OCI-M2 (cell line): ENCODE measurements around the gene SSTR1.
"Not testable (repeated sequence)": the region's sequence is repeated elsewhere in the genome, so short reads cannot be mapped to it uniquely, and the experiment has no call there.

ENCODE experiments used
- DNase-seq: peaks from one replicate; lab custom pipeline; 2025; ENCODE audit not compliant: unreplicated experiment; lab: John Stamatoyannopoulos, UW

The SSTR1 gene, protein sequence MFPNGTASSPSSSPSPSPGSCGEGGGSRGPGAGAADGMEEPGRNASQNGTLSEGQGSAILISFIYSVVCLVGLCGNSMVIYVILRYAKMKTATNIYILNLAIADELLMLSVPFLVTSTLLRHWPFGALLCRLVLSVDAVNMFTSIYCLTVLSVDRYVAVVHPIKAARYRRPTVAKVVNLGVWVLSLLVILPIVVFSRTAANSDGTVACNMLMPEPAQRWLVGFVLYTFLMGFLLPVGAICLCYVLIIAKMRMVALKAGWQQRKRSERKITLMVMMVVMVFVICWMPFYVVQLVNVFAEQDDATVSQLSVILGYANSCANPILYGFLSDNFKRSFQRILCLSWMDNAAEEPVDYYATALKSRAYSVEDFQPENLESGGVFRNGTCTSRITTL

GRCh38 chr14:38207736-38208617, at the start of gene SSTR1:
SSTR1 (plus strand) TSS chr14:38207904; CDS start chr14:38209390, 1,486 bp downstream.
- DNase-seq = no peak

- DNase-seq = no peak
Observed at GRCh38 chr14:38158468-38158867, 49.2 kb upstream of the SSTR1 start.

GRCh38 chr14:38168416-38168815, 39.3 kb upstream of the SSTR1 start:
- no peak for DNase-seq

DNA sequence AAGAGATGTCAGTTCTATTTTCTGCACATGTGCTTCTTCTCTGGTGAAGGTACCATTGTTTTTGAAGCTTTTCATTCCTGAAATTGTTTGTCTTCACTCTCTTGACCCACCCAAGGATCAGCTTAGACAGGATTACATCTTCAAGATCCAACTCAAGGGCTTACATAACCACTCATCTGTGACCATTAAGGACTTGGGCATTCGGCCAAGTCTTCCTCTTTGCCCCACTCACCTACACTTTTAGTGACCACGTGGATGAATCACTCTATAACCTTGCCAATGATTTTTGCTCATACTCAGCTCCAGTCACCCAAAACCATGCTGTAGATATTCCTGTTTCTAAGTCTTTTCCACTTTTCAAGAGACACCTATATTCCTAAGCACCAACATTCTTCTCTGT, 36.5 kb upstream of the SSTR1 start:
- DNase-seq = no peak

GRCh38 chr14:38174711-38175110, 33.0 kb upstream of the SSTR1 start:
- DNase-seq = no peak

DNA sequence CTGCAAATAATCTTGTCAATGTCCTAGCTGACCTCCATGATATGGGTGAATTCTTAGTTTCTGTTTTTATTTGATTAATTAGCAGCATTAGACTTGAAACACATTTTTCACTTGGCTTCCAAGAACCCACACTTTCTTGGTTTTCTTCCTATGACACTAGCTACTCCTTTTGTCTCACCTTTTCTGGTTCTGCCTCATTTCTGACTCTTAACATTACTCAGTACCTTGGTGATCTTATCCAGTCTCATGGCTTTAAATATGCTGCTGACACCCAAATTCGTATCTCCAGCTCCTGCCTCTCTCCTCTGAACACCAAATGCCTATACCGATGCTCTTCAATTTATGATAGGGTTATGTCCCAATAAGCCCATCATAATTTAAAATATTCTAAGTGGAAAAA, 32.0 kb upstream of the SSTR1 start:
- DNase-seq = no peak

- DNase-seq = no peak
Observed at GRCh38 chr14:38176379-38176778, 31.3 kb upstream of the SSTR1 start.

GRCh38 chr14:38184132-38184531, 23.6 kb upstream of the SSTR1 start:
- no peak for DNase-seq

GRCh38 chr14:38185671-38186070, 22.0 kb upstream of the SSTR1 start:
- no peak for DNase-seq

GRCh38 chr14:38186216-38186615, 21.5 kb upstream of the SSTR1 start:
- no peak for DNase-seq

- DNase-seq = no peak
Observed at GRCh38 chr14:38187528-38187927, 20.2 kb upstream of the SSTR1 start.

DNA sequence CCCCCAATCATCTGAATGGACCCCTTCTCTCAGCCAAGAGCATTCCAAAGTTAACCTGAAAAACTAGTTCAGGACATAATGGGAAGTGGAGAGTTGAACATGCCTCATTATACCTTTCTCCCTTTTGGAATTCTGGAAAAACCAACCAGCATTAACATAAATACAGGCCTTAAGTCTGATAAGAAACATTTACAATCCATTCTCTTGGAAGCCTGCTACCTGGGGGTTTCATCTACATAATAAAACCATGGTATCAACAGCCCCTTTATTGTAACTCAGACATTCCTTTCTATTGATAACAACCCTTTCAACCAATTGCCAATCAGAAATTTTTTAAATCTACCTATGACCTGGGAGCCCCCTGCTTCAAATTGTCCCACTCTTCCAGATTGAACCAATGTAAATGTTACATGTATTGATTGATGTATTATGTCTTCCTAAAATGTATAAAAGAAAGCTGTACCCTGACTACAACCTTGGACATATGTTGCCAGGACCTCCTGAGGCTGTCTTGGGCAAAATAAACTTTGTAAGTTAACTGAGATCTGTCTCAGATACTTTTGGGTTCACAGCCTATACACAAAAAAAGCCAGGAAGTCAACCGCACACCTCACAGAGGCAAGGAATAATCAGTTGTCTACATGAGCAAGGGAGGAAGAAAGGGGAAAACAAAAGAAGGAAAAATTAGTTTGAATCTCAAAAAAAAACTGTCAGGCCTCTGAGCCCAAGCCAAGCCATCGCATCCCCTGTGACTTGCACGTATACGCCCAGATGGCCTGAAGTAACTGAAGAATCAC, 17.6 kb upstream of the SSTR1 start:
- no peak for DNase-seq

- DNase-seq = not testable (repeated sequence)
Observed at GRCh38 chr14:38190846-38191245, 16.9 kb upstream of the SSTR1 start.

DNA sequence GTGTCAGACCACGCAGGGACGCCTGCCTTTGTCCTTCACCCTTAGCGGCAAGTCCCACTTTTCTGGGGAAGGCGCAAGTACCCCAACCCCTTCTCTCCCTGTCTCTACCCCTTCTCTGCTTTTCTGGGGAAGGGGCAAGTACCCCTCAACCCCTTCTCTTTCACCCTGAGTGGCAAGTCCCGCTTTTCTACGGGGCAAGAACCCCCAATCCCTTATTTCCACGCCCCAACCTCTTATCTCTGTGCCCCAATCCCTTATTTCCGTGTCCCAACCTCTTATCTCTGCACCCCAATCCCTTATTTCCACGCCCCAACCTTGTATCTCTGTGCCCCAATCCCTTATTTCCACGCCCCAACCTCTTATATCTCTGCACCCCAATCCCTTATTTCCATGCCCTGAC, 16.2 kb upstream of the SSTR1 start:
- not testable (repeated sequence) for DNase-seq

GRCh38 chr14:38197001-38197783, 10.5 kb upstream of the SSTR1 start:
- DNase-seq = no peak

DNA sequence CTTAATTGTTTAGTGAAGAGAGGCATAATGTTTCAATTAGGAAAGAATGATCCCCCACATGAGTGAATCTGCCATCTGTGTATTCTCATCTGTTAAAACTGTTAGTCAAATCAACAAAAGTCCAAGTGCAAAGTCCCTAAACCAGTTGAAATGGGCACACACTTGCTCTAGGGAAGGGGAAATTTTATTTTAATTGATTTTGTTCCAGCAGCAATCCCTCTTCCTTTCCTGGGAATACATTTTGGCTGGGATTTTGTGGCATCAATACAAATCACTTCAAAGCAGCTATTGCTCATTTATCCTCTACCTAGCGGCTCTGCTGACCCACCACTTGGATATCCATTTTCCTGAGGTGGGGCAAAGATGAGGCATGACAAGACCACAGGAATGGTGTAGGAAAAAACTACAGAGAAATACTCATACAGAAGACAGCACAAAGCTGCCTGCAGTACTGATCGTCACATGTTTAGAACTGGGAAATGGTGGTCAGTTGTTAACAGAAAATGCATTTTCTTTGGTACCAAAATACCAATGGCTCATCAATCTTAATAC, 9.8 kb upstream of the SSTR1 start:
- DNase-seq = no peak

DNA sequence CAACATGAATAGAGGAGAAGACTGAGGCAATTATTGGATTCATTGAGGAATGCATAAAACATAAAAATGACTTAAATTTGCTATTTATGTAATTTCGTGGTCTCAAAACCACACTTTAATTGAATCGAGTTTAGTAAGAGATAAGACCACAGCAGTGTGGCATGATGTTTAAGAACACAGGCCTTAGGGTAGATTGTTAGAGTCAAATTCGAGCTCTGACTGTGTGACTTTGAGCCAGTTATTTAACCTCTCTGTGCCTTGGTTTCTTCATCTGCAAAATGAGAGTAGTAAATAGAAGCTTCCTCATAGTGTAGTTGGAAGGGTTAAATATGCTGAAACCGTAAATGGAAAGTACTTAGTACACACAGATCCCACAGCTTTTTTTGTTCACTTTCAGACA, 9.3 kb upstream of the SSTR1 start:
- no peak for DNase-seq

DNA sequence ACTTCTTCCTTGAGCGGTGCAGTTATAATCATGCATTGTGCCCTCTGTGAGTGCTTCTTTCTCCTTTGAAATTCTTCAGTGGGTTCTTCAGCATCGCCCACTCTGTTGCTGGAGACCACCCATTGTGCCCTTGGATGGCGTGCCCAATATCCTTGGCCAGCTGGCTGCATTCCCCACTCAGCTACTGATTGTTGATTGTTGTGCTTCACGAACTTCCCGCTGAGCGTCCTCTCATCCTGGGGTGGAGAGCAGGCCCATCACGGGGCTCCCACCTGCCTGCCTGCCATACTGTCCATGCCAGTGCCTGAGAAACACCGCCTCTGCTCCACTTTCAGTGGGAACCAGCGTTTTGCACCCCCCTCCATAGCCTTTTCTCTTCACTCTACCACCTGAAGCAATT, 8.6 kb upstream of the SSTR1 start:
- DNase-seq = no peak

DNA sequence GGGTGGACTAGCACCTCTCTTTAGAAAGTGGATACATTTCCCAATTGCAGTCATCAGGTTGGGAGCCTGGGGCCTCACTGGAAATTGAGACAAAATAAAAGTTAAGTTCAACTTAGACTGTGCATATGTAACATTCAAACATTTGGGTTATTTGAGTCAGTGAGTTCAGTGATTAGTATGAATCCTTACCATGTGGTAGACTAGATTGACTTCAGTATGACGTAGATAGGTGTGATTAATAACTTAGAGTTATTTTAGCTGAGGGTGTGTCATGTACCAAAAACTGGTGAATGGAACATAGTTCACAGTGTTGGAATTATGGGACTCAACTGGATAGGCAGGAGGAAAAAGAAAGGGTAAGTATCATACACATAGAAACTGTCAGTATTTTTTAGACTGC, 8.0 kb upstream of the SSTR1 start:
- no peak for DNase-seq

- DNase-seq = no peak
Observed at GRCh38 chr14:38201137-38201828, 6.4 kb upstream of the SSTR1 start.
